Non-pigmented ciliary epithelial cell (primary cell): ENCODE results near the gene TMC6.
"Not testable (repeated sequence)": the region's sequence is repeated elsewhere in the genome, so short reads cannot be mapped to it uniquely, and the experiment has no call there.

Source experiments
- DNase-seq: peaks from one replicate; pipeline ENCODE4 v3.0.0-alpha.2; 2010; ENCODE audit warnings: low read depth

The TMC6 gene

GRCh38 chr17:78128551-78129350 lies at the start of gene TMC6:
Gene TMC6, minus strand, starts transcription at chr17:78128755. Its CDS starts 1,923 bp downstream, at chr17:78126832.
- DNase-seq: no peak

- DNase-seq: no peak
Measured at GRCh38 chr17:78176548-78177025, 48.0 kb upstream of the TMC6 start.

- no peak for DNase-seq
Measured at GRCh38 chr17:78175643-78175981, 47.1 kb upstream of the TMC6 start.

GRCh38 chr17:78174870-78175642 lies 46.5 kb upstream of the TMC6 start:
- DNase-seq: no peak

GRCh38 chr17:78174346-78174869 lies 45.9 kb upstream of the TMC6 start:
- DNase-seq: no peak

- DNase-seq: no peak
Measured at GRCh38 chr17:78173097-78173715, 44.7 kb upstream of the TMC6 start.

- DNase-seq: no peak
Measured at GRCh38 chr17:78172249-78173051, 43.9 kb upstream of the TMC6 start.

- DNase-seq: not testable (repeated sequence)
Measured at GRCh38 chr17:78171591-78172248, 43.2 kb upstream of the TMC6 start.

GRCh38 chr17:78170692-78171590 lies 42.4 kb upstream of the TMC6 start:
- no peak for DNase-seq

GRCh38 chr17:78168903-78169793 lies 40.6 kb upstream of the TMC6 start:
- DNase-seq: no peak

GRCh38 chr17:78168242-78168902 lies 39.8 kb upstream of the TMC6 start, which contains the start of gene SYNGR2:
Gene SYNGR2, plus strand, starts transcription at chr17:78168581. Its CDS starts 36 bp downstream, at chr17:78168617.
- no peak for DNase-seq

GRCh38 chr17:78166416-78166815 lies 37.9 kb upstream of the TMC6 start:
- DNase-seq: no peak

GRCh38 chr17:78164748-78165607 lies 36.4 kb upstream of the TMC6 start:
- no peak for DNase-seq

- DNase-seq: no peak
Measured at GRCh38 chr17:78163881-78164747, 35.6 kb upstream of the TMC6 start.

GRCh38 chr17:78159575-78160158 lies 31.1 kb upstream of the TMC6 start:
- no peak for DNase-seq
